HepG2 (cell line): Measurements from ENCODE around the gene CDH13.

Experiments
- E2F5 ChIP-seq: sonication (generic); formaldehyde crosslinking; conservative IDR thresholded peaks from 2 replicates; pipeline ENCODE4 v1.4.0; 2020; ENCODE audit warnings: missing genetic modification reagents
- POLR2A ChIP-seq, 2 experiments: IDR thresholded peaks; 2 replicates each; pipeline ENCODE4 v1.6.1; 2011; ENCODE audit warnings: low read depth in 2 of 2, low read length in 2 of 2, mild to moderate bottlenecking in 1 of 2, moderate library complexity in 1 of 2; ENCODE audit not compliant: insufficient read depth in 1 of 2
- POLR2AphosphoS5 ChIP-seq: IDR thresholded peaks from 2 replicates; pipeline ENCODE4 v1.6.1; 2012; ENCODE audit warnings: low read depth, low read length
- STAT6 ChIP-seq: sonication (generic); formaldehyde crosslinking; IDR thresholded peaks from 2 replicates; pipeline ENCODE4 v1.4.0; 2020; ENCODE audit warnings: missing genetic modification reagents, mild to moderate bottlenecking, borderline replicate concordance

GRCh38 chr16:82616356-82616755, 10.4 kb upstream of the CDH13 start:
- TF ChIP-seq STAT6 (no peak), E2F5 (CRISPR knock-in tag) (no peak), POLR2A (IDR thresholded peaks at IDR 0.05; ENCODE audit: insufficient read depth in 1 of 2, low read depth in 2 of 2, low read length in 2 of 2) (no peak), POLR2AphosphoS5 (no peak)
